ENCODE results near the gene DHRS7C.
"Not testable (repeated sequence)": the region's sequence is repeated elsewhere in the genome, so short reads cannot be mapped to it uniquely, and the experiment has no call there.

The DHRS7C gene

DNA sequence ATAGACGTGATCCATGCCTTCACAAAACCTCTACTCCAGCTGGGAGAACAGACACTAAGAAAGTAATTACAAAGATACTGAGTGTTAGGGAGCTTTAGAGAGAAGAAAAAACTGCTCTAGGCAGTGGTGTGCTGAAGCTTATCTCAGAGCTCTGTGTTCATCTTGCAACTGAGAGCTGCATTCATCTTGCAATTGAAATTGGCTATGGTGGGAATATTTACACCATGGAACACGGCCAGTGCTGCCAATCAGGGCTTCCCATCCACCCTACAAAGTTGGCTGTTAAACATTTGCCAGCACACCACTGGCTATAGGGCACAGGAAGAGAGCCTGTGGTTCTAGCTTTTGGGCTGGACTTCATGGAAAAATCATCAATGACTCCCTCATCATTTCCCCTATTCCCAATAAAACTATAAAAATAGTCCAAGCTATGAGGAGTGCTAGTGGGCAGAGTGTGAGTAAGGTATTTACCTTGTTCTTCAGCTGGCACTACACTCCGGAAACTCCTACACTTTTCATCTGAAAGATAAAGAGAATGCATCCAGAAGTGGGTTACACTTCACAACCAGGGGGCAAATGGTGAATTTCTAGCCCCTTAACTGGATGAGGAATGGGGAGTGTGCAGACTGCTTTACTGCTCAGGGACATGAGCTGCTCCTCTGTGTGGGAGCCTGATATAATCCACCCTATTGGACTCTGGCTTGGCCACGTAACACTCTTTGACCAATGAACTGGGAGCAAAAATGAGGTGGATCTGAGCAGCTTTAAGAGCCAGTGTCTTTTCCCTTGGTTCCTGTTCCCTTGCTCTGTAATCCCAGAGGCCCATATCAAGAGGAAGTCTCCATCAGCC lies 18.9 kb upstream of the DHRS7C start:
- no peak for DNase-seq (ENCODE audit: low read depth in 2 of 2)

- DNase-seq (ENCODE audit: low read depth in 2 of 2) = no peak
These were observed 18.0 kb upstream of the DHRS7C start for GRCh38 chr17:9809409-9809808.

DNA sequence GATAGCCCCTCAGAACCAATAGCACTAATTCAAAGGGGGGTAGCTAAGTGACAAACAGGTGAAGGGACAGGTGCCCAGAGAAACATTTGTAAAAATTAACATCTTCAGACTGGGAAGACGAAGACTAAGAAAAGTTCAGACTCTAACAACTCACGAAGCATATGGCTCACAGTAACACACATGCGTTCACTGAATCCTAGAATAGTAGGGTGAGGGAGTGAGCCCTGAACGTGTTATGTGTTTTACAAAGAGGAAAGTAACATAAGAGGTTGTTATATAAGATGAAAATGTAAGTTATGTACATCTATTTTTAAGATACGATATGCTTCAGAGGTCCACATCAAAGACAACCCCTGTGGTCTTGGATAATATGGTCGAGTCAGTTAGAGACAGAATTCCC lies 15.3 kb upstream of the DHRS7C start:
- DNase-seq (ENCODE audit: low read depth in 2 of 2) = no peak

DNA sequence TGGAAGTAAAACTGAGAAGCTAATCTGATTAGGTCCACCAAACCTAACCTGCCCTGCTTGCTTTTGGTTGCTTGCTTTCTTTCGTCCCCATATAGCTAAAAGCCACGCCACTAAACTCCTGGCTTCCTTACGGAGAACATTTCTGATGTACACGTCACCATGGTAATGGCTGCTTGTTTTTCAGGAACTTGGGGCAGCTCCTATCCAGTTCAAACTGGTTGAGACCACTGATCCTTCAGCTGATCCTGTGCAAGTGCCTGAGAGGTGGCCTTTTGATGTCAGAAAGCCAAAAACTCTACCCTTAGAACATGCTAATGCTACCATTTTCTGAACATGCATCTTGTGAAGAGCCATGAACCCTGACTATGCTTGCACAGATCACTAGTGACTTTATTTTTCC lies 14.4 kb upstream of the DHRS7C start:
- DNase-seq (ENCODE audit: low read depth in 2 of 2) = no peak

DNA sequence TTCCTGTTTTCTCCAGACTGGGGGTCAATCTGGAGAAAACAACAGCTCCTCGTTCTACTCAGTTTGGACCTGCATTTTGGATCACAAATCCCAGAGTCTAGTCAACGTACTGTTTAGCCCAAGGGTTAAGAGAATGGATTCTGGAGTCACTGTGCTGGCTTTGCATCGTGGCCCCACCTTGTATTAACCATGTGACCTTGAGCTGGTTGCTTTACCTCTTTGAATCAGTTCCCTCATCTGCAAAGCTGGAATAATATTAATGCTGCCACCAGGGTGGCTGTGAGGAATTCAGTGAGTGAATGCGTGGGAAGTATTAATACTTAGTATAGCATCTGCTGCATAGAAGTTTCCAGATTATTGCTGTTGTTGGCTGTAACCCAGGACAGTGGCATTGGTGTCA lies 11.3 kb upstream of the DHRS7C start:
- DNase-seq (ENCODE audit: low read depth in 2 of 2) = no peak

- DNase-seq (ENCODE audit: low read depth in 2 of 2) = no peak
These were observed 10.9 kb upstream of the DHRS7C start for GRCh38 chr17:9802294-9802693.

- no peak for DNase-seq (ENCODE audit: low read depth in 2 of 2)
These were observed 10.1 kb upstream of the DHRS7C start for GRCh38 chr17:9801505-9801904.

DNA sequence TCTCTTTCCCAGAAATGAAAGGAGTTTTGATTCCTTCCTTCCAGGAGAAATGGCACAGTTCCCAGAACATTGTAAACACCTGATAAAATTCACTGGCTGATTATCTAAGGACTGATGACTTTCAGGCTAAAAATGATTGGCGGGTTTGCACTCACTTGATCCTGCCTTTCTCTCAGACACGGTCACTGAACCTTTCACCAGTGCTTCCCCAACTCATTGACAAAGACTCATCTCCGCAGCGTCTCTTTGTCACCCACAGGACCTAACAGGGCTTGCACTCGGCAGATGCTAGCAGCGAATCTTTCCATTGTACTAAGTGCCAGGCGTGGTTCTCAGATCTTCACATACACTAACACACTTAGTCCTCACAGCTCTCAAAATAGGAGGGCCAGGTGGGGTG lies 7.3 kb upstream of the DHRS7C start:
- DNase-seq (ENCODE audit: low read depth in 2 of 2) = no peak

- no peak for DNase-seq (ENCODE audit: low read depth in 2 of 2)
These were observed 6.6 kb upstream of the DHRS7C start for GRCh38 chr17:9798008-9798407.

GRCh38 chr17:9792181-9792840 lies 919 bp upstream of the DHRS7C start:
- no peak for DNase-seq (ENCODE audit: low read depth in 2 of 2)

DNA sequence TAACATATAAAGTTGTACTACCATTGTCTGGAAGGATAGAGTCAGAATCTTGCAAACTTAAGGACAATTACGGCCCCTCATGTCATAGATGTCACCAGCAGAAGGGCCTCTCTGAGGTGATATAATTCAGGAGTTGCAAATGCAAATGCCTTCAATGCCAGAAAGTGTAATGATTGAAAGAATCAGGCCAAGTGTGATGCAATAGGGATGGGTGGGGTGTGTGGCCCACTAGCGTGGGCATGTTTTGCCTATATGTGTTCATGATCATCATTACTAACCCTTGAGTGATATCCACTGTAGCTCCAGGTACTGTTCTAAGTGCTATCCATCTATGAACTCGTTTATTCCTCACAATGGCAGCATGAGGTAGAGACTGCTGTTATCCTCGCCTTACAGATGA lies 1.1 kb downstream of the DHRS7C start:
- no peak for DNase-seq (ENCODE audit: low read depth in 2 of 2)

GRCh38 chr17:9788601-9789000 lies 2.8 kb downstream of the DHRS7C start:
- DNase-seq (ENCODE audit: low read depth in 2 of 2) = no peak

GRCh38 chr17:9784544-9784943 lies 6.8 kb downstream of the DHRS7C start:
- DNase-seq (ENCODE audit: low read depth in 2 of 2) = no peak

- DNase-seq (ENCODE audit: low read depth in 2 of 2) = not testable (repeated sequence)
These were observed 7.9 kb downstream of the DHRS7C start for GRCh38 chr17:9783465-9783864.

GRCh38 chr17:9783050-9783449 lies 8.3 kb downstream of the DHRS7C start:
- no peak for DNase-seq (ENCODE audit: low read depth in 2 of 2)

- DNase-seq (ENCODE audit: low read depth in 2 of 2) = no peak
These were observed 10.8 kb downstream of the DHRS7C start for GRCh38 chr17:9780552-9780951.

DNA sequence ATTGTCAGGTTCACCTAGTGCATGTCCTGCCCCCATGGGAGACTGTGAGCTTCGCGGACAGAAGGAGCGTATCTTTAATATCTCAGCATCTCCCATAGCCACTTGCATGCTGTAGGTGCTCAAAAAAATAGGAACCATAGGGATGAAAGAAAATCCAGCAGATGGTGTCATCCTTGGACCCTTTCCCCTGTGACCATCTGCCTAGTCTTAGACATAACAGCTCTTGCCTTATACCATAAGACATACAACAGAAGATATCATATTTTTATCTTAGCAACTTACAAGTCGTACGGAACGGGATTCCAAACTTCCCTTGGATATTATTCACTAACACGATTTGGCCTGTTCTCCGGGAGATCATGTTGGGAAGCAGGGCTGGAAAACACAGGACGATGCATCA lies 14.5 kb downstream of the DHRS7C start:
- DNase-seq (ENCODE audit: low read depth in 2 of 2) = no peak

DNA sequence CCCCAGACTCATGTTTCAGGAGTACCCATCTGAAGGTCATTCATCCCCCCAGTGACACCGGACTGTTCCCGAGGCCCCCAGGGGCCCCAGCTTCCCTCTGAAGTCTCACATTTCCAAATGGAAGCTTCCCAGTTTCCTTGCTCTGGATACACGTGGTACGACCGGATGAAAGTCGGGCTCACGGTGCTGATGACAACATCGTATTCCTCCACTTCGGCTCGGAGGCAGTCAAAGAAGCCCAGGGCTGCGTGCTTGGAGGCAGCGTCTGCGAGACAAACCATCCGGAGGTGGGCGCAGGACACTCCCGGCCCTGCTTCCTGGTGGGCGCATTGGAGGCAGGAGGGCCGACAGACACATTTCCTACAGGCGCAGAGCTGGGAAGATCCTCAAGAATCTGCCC lies 18.7 kb downstream of the DHRS7C start:
- no peak for DNase-seq (ENCODE audit: low read depth in 2 of 2)

DNA sequence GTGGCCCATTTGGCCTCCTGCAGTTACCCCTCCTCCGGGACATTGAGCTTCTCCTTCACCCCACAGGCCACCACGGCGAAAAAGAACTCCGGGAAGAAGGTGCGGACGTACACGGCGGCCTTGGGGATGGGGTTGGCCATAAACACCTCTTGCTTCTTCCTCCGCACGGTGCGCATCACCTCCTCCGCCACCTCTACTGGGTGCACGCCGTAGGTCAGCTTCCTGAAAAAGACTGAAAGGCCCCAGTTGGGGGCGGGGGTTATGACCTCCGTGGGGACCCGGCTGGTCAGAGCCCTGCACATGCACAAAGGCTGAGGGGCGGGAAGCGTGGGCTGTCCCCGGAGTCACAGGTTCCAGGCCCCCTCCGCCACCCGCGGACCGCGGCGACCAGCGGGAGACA lies 19.9 kb downstream of the DHRS7C start:
- no peak for DNase-seq (ENCODE audit: low read depth in 2 of 2)

DNA sequence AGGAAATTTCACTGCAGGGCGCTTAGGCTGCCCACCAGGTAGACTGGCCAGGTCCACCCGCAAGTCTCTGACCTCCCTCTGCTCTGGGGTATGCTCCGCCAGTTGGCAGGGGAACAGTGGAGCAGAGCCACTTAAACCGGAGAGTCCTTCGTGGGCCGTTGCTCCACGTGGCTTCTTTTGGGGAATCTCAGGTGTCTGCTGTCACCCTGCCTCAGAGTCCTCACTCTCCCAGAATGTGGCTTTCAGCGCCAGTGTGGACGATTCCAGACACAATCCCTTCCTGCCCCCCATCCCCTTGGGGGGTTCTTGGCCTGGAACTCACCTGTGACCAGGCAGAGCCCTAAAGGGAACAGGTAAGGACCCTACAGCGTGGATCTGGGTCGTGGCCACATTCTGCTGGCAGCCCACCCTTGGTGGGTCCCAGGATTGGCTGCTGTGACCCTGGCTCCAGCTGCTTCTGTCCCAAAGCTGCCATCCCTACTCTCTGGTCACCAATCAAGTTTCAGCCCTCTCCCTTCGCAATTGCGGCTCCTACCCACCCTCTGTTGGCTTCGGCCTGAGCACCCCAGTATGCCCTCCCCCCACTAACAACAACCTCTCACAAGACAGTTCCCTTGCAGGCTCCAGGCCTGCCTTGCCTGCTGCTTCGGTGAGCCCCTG lies 22.2 kb downstream of the DHRS7C start:
- no peak for DNase-seq (ENCODE audit: low read depth in 2 of 2)

DNA sequence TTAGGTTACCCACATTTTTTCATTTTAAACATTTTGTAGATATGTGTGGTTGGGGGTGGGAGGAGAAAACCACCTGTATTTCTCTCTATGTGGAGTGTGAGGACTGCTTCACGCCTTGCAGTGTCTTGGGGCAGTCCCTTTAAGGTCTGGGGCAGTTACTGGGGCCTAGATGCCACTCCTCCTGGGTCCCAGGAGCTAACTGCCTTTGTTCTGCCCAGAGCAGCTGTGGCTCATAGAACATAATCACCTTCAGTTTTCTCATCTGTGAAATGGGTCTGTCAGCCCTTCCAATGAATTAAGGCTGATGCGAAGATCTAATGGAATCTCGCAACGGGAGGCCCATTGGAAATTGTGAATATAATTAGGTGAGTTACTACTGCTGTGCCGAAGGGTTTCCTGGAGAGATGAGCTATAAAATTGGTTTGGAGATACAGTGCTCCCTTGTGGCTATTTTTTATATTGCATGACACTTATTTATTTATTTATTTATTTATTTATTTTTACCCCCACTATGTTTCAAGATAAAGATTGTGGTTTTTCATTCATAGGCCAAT lies 22.9 kb downstream of the DHRS7C start:
- peak in 1 of 2 experiments; percentile 9 for DNase-seq (ENCODE audit: low read depth in 2 of 2)

DNA sequence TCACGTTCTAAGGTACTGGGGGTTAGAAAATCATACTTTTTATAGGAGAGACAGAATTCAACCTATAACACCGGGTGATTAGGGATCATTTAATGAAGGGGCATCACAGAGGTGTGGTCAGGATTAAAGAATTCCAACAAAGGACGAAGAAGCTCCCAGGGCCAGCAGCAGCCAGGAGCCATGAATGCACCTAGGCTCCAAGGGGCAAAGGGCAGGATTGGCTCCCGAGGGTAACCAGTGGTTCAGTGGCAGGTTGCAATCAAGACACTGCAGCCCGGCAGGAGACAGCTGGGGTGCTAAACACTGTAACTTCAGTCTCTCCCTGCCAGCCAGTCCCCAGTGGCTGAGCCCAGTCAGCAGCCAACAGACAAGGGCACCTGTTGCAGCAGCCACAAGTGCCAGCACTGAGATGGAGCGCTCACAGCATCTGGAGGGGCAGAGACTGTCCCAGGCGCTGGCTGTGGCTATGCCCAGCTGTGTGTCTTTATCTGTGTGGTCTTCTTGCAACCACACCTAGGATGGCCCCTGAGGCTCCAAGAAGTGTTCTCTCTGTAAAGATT lies 23.9 kb downstream of the DHRS7C start:
- no peak for DNase-seq (ENCODE audit: low read depth in 2 of 2)
